ENCODE measurements around the gene NUP210L. TPM values are rescaled to one million over a fixed set of nuclear protein-coding genes. Genes with fewer than 3 reads are reported as not detected.

The NUP210L gene
- polyA plus RNA-seq, 2 of the 4 experiments (the other 2 are of a cell fraction), result not detected

- no peak for FAIRE-seq
- WGBS (ENCODE audit: missing lambda C conversion rate), result 88% methylated on average over 14 of the region's 15 CpGs
- Histone ChIP-seq H3K4me1 (peaks cover 16% of the 10 kb centered on the region), H3K27ac (peak overlapping the region in 1 of 2 experiments; percentile 99; a peak in 3 of 6 replicates), H3K4me2 (peak overlapping the region; percentile 89), H3K4me3 (no peak overlapping the region), H3K9me3 (no peaks in the 10 kb centered on the region)
- DNase-seq (ENCODE audit: low read depth in 1 of 2, low spot score in 1 of 2), result no peak
- ATAC-seq, result no peak
- TF ChIP-seq HEYL (CRISPR knock-in tag; IDR thresholded peaks at IDR 0.05) (no peak), NPAS2 (CRISPR knock-in tag; IDR thresholded peaks at IDR 0.05; ENCODE audit: borderline replicate concordance) (no peak), HOXB13 (CRISPR knock-in tag; IDR thresholded peaks at IDR 0.05; ENCODE audit: low read depth) (no peak), CBX8 (IDR thresholded peaks at IDR 0.05) (no peak), GATA3 (IDR thresholded peaks at IDR 0.05; ENCODE audit: borderline replicate concordance) (no peak), CHD4 (IDR thresholded peaks at IDR 0.05; ENCODE audit: borderline replicate concordance) (no peak), ZFP36 (IDR thresholded peaks at IDR 0.05; ENCODE audit: borderline replicate concordance, partially characterized antibody) (no peak), CEBPB (IDR thresholded peaks at IDR 0.05) (no peak), TFCP2L1 (CRISPR knock-in tag; IDR thresholded peaks at IDR 0.05) (no peak), HES2 (IDR thresholded peaks at IDR 0.05) (no peak), CHD2 (IDR thresholded peaks at IDR 0.05; ENCODE audit: low read length, partially characterized antibody) (no peak), ZSCAN20 (CRISPR knock-in tag; IDR thresholded peaks at IDR 0.05) (no peak), BCL3 (IDR thresholded peaks at IDR 0.05) (no peak)
- POLR2A ChIA-PET, result interaction anchor here (1.7 kb wide), 1 partner anchor 22 kb away, joined by 7 read pairs; the partner anchor contains the start of gene GATAD2B
- CTCF ChIA-PET, result interaction anchor here (0.6 to 5.8 kb wide), 12 partner anchors 9 to 435 kb away, joined by 3 to 75 read pairs (median 5); partner anchors contain the start of genes CREB3L4, CRTC2 and RAB13
Observed at GRCh38 chr1:153944005-153944826, 210.7 kb downstream of the NUP210L start.

- Histone ChIP-seq H3K4me1 (peaks cover 16% of the 10 kb centered on the region), H3K4me3 (no peak overlapping the region), H3K9me3 (no peaks in the 10 kb centered on the region), H3K27ac (no peak overlapping the region), H3K4me2 (no peak overlapping the region)
- no peak for ATAC-seq
- TF ChIP-seq ATOH8 (CRISPR knock-in tag; IDR thresholded peaks at IDR 0.05; ENCODE audit: low read depth) (no peak), GATA3 (IDR thresholded peaks at IDR 0.05; ENCODE audit: borderline replicate concordance) (no peak), SMC3 (IDR thresholded peaks at IDR 0.05) (no peak), CBX2 (IDR thresholded peaks at IDR 0.05; ENCODE audit: borderline replicate concordance, low read depth) (no peak), HMGXB4 (CRISPR knock-in tag; IDR thresholded peaks at IDR 0.05; ENCODE audit: borderline replicate concordance) (no peak), E2F6 (IDR thresholded peaks at IDR 0.05; ENCODE audit: borderline replicate concordance, low read depth) (no peak), ZNF302 (CRISPR knock-in tag; IDR thresholded peaks at IDR 0.05) (no peak), MAFK (IDR thresholded peaks at IDR 0.05; ENCODE audit: partially characterized antibody) (no peak), FOSB (CRISPR knock-in tag; IDR thresholded peaks at IDR 0.05) (no peak), CBX8 (IDR thresholded peaks at IDR 0.05) (no peak), CHD4 (IDR thresholded peaks at IDR 0.05; ENCODE audit: borderline replicate concordance) (no peak), MAX (IDR thresholded peaks at IDR 0.05) (no peak), RFX5 (IDR thresholded peaks at IDR 0.05) (no peak), REST (IDR thresholded peaks at IDR 0.05) (no peak), ZFP36 (IDR thresholded peaks at IDR 0.05; ENCODE audit: borderline replicate concordance, partially characterized antibody) (no peak)
- ChIA-PET POLR2A (no interaction called here), CTCF (interaction anchor here (1.6 to 5.8 kb wide), 4 partner anchors 14 to 44 kb away, joined by 4 to 75 read pairs (median 14); partner anchors contain the start of genes CRTC2 and RAB13)
- FAIRE-seq, result no peak
- DNase-seq (ENCODE audit: low read depth in 1 of 2, low spot score in 1 of 2), result no peak
- WGBS (ENCODE audit: missing lambda C conversion rate), result 97% methylated on average over 10 of the region's 11 CpGs
Observed at GRCh38 chr1:153942766-153943549, 211.9 kb downstream of the NUP210L start.
